ENCODE data around the gene ARHGAP15.

GRCh38 chr2:143434445-143434844 lies 305.2 kb downstream of the ARHGAP15 start:
- no peak for TF ChIP-seq EZH2phosphoT487 (IDR thresholded peaks at IDR 0.05; ENCODE audit: insufficient read depth, low read depth)
- TF ChIP-seq EZH2 (IDR thresholded peaks at IDR 0.05; ENCODE audit: insufficient read depth, poor library complexity, severe bottlenecking) = no peak
